ENCODE data around the gene MEPE. TPM values are rescaled to one million over a fixed set of nuclear protein-coding genes. Genes with fewer than 3 reads are reported as not detected.

MEPE gene
- total and polyA plus RNA-seq, 2 of the 8 experiments (the other 6 are each of a cell fraction or from before 2014, with no cell fraction given), result not detected

DNA sequence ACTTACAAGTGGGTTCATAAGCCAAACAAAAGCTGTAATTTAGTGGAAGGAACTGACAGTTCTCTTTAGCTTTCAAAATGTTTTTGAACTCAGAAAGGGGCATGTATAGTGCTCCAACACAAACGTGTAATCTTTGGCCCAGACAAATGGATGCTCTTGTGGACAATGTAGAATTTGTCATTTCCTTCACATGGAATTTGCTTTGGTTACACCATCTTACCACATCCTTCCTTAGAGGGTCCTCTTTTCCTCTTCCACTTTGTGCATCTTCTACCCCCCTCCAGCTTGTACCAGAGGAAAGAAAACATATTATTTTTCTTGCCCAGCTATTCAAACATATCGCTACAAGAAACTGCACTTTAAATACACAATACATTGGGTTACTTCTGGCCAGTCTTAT lies 42.4 kb downstream of the MEPE start (continued):
- TF ChIP-seq, protein P1, sequence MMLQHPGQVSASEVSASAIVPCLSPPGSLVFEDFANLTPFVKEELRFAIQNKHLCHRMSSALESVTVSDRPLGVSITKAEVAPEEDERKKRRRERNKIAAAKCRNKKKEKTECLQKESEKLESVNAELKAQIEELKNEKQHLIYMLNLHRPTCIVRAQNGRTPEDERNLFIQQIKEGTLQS (IDR thresholded peaks at IDR 0.05; ENCODE audit: insufficient read depth, low read depth, low read length), result no peak
- TF ChIP-seq POLR2AphosphoS5 (IDR thresholded peaks at IDR 0.05; ENCODE audit: low read depth, low read length) (no peak), KDM4A (IDR thresholded peaks at IDR 0.05; ENCODE audit: low read depth, low read length, severe bottlenecking) (no peak), SIX5 (IDR thresholded peaks at IDR 0.05; ENCODE audit: low read depth, low read length) (no peak), EP300 (IDR thresholded peaks at IDR 0.05; ENCODE audit: borderline replicate concordance in 1 of 2, low read depth in 2 of 2, low read length in 2 of 2) (no peak)
